ENCODE measurements around the gene CNTN4.

Gene CNTN4

DNA sequence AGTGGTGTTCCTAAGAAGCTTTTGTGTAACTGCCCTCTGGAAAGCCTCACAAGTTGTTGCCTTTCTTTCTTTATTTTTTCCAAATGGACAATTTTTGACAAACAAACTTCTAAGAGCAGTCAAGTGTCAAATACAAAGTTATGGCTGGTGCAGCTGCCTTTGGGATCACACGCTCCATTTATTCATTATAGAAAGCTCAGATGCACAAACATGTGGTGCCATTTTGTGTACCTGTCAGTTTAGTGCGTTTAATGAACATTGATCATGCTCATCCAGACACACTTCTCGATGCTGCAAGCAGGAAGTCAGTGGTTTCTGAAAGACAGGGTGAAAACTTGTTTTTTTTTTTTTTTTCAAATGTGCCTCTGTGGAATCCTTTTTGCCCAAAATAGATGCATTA, 324.5 kb downstream of the CNTN4 start:
- DNase-seq = no peak

DNA sequence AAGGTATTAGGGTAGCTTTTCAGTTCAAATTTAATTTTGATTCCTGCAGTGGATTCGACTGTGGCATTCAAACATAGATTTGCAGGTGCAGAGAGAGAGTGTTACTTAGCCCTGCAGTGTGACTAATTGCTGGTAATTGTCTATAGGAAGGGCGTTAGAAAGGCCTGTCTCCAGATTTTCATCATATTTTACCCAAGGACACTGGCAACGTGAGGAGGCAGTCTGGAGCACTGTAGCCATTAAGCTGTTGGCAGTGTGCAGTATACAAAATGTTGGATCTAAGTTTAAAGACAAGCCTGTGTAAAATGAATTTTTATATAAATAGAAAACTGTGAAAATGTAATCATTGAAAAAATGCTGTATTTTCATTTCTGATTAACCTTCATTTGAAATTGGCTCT, 342.9 kb downstream of the CNTN4 start:
- no peak for DNase-seq

DNA sequence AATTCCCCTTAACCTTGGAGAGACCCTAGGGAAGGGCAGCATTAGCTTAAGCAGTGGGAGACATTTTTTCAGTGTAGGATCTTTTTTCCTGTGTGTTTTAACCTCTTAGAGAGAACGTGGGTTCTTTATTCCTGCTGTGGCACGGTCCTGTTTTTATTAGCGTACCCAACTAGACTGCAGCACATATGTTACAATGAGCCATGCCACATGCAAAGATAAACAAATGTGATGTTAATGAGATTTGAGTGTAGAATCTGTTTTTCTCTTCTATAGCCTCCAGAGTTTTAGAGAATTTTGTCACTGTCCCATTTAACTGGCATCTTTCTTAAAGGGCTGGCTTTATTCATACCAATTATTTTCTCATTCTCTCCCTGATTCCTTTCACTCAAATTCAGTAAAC, 347.5 kb downstream of the CNTN4 start:
- DNase-seq = no peak

DNA sequence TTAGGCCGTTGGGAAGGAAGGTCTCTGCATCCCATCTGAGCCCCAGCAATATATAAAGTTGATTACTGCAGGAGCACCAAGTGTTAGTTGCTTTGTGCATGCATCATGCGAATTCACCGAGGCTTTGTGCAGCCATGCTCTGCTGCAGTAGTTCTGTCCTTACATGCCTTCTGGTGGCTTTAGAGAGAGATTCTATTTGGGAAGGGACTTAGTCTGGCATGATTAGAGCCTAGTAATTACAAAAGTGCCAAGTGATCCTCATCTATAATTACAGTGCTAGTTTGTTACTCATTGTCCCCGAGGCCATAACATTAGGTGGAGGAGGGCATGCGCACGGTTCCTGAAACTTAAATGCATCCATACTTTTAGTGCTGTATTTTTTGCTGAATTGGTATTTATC, 353.6 kb downstream of the CNTN4 start:
- DNase-seq = no peak

DNA sequence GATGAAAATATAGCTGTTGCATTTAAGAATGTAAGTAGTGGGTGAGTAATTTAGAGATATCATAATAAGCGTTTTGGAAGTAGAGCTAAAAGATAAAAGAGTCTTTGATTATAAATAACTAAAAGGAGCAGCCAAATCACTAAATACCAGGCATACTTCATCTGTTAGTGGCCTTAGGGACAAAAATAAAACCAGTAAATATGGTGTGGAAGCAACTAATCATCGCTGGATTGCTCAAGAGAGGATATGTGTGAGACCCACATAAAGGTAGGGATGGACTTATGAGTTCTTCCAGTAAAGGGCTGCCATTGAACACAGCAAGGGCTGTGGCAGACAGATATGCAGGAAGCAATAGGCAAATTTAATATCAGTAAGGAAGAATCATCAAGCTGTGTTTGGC, 356.2 kb downstream of the CNTN4 start:
- no peak for DNase-seq

DNA sequence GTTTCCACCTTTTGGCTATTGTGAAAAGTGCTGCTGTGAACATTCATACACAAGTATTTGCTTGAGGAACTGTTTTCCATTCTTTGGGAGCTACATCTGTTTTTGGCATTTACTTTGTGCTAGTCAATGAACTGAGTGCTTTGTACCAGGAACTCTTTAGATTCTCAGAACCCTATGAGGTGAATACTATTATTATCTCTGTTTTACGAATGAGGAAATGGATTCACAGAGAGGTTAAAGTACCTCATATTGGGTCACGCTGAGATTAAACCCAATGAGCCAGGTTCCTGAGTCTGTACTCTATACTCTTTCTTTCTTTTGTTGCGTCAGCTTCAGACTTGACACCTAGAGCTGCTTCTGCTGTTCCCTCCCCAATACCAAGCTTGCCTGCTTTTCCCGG, 358.1 kb downstream of the CNTN4 start:
- DNase-seq = no peak

DNA sequence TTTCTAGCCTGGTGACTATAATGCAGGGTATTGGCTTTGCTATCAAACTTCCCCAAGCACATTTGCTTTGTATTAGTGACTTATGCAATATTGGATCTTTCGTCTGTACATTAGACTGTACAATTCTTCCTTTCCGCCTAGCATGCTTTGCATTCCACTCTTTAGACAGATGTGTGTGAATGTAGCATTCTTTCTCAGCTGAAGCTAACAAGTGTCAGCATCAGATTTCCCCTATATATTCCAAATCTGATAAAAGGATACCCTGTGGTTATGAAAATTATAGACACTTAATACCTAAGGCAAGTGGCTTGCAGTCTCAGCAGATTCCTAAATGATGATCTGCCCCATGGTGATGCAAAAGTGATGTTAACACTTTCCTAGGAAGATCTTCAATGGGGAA, 360.1 kb downstream of the CNTN4 start:
- DNase-seq = no peak

DNA sequence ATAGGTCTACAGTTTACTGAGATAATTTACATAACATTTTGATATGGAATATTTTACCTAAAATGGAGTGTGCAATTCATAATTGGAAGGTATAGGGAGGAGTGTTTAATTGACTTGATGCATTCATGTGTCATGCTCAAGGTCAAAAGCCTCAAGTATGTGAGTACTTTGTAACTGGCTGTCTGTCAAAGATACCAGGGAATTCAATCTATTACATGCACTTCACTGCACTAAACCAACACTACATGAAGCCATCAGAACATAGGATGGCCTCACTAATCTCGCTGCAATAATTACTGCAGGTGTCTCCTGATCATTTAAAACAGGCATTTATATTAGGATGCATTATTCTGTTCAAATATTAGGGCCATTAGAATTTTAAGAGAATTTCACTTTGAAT, 367.2 kb downstream of the CNTN4 start:
- DNase-seq = no peak

DNA sequence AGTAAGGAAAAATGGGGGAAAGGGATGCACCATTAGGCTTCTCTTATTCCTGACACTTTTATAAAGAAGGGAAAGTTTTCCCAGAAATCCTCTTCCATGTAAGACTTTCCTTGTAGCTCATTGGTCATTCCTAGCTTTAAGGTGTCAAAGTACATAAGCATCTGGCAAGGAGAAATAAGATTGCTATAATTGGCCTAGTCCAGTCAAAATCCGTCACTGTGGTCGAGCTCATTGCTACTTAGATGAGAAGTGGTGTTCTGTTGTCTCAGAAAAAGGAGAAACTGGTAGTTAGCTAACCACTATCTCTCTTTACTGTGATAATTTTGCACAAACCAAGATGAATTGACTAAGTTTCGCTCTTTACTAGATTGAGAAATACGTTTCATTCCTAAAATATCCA, 370.1 kb downstream of the CNTN4 start:
- no peak for DNase-seq

DNA sequence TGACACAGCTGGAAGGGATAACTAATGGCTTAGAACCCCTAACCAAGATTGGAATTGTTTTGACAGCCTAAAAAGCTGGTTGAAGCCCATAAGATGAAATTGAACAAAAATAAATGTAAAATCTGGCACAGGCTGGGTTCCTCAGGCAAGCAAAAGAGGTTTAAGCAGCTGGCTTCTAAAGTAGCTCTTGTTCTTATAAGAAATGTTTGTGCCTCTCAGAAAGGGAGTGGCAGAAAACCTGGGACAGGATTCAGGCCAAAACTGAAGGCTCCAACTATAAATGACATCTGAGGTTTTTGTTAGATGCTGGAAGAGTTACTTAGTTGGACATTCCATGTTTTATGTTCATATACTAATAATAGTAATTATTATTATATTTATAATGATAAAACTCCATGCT, 378.3 kb downstream of the CNTN4 start:
- no peak for DNase-seq

DNA sequence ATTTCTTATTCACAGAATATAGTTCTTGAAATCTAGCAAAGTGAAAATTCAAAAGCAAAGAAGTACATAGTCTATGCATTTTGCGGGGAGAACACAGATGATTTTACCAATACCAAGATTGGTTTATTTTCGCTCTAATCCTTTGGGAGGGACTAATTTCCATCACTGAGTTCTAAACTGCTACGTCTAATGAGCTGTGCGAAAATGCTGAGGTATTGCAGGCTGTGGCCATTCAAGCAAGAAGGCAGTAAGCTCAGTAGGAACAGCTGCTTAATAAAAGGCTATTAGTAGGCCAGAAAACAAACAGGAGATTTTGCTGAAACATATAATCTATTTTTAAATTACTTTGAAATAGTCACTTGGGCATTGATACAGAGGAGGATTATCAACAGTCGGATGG, 379.0 kb downstream of the CNTN4 start:
- no peak for DNase-seq

DNA sequence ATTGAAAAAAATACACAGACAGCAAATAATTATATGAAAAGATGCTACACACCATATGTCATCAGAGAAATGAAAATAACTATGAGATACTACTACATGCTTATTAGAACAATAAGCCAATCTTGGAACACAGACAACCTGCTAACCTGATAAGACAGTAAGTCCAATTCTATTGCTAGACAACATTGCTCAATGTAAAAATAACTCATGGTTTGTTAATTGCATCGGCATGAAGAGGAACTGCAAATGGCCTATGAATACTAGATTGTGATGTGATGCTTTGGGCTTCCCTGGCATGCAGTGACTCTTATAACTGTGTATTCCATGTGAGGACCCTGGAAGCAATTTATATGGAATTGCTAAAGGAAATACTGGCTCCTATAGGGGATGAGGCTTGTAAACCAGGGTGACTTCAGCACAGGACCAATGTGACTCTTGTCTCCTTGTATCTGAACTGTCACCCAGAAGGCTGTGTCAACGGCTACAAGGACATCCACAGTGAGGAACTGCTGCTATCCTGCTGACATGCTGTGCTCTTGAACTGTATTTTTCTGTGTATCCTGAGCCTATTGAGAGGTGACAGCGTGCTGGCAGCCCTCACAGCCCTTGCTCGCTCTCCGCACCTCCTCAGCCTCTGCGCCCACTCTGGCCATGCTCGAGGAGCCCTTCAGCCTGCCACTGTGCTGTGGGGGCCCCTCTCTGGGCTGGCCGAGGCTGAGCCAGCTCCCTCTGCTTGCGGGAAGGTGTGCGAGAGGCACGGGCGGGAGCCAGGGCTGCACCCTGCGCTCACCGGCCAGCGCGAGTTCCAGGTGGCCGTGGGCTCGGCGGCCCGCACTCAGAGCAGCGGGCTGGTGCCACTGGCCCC, 385.7 kb downstream of the CNTN4 start:
- DNase-seq = no peak

DNA sequence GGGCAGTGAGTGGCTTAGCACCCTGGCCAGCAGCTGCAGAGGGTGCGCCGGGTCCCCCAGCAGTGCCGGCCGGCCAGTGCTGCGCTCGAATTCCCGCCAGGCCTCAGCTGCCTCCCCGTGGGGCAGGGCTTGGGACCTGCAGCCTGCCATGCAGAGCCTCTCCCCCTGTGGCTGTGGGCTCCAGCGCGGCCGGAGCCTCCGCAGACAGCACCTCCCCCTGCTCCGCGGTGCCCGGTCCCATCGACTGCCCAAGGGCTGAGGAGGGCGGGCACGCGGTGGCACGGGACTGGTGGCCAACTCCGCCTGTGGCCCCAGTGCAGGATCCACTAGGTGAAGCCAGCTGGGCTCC, 386.3 kb downstream of the CNTN4 start:
- DNase-seq = no peak

DNA sequence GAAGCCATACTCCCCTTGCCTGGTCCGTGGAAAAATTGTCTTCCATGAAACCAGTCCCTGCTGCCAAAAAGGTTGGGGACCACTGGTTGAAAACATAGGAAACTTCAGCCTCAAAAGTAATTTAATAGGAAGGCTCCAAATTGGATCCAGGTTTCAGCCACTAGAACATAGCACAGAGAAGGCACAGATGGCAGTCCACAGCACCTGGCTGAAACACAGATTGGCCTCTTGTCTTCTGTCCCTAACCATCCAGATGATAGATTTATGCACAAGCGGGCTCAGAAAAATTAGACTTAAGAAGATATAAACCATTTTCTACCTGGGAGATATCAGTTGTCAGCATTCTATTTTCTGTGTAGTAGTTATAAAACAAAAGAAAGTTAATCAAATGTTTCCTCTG, 397.1 kb downstream of the CNTN4 start:
- no peak for DNase-seq

DNA sequence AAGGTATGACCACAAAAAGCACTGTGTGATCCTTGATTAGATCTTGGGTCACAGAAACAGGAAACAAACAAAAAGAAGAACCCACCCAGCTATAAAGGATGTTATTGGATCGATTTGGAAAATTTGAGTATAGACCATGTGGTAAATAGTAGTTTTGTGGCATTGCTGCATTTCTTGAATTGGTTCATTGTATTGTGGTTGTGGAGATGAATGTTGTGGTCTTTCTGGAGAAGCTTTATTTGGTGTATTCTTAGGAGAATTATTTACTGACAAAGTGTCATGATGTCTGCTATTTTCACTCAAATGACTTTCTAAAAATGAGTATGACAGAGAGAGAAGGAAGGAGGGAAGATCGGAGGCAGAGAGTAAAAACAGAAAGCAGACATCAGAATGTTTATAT, 406.2 kb downstream of the CNTN4 start:
- no peak for DNase-seq

DNA sequence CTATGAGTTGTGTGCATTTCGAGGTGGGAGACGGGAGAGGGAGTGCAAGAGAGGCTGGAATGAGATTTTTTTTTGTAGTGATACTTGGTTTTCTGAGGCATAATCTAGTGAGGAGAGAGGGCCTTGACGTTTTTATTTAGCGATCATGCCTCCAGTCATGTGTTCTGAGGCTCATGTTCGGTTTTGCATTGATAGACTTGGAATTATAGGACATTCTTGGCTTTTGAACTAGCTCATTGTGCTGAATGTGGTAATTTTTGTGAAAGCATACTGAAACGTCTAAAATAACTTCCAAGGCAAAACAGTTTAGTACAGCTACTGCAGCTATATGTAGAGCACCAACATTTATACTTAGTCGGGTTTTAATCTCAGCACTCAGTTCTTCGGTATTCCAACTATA, 408.1 kb downstream of the CNTN4 start:
- no peak for DNase-seq

DNA sequence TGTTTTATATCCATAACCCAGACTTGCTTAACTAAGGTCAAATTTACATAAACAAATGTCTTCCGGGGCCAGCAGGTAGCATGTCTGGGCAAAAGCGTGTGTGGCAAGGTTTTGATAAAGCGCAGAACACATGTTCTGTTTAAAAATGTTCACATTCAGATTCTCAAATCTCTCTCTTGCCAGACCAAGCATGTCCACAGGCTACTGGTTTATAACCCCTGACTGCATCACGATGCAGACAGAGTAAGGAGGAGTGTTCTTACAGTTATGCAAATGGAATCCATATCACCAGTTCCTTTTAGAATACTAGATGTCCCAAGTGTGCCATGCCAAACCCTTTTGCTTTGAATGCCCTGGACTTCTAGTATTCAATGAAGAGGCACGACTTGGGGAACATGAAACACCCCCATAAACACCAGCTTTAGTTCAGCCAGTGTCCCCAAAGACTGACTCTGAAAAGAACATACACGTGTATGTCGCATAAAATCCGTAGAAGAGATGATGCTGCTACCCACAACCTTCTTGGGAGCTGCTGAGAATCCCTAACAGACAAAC, 412.0 kb downstream of the CNTN4 start:
- DNase-seq = no peak

DNA sequence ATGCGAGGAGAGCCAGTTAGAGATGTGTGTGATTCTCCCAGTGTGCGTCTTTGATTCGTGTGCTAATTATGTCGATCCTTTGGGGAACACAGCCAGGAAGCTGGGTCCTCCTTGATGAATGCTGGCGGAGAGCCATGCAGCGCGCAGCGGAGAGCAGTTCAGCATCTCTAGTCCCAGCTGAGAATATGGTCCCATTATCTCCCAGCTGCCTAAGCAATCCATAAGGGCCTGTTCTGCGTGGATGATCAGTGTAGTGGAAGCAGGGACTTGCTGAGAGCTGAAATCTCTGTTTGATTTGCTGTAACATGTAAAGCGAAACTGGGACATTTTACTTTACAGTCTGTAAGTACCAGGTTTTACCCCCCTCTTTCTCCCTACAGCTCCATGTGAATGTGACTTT, 412.7 kb downstream of the CNTN4 start:
- DNase-seq = no peak

DNA sequence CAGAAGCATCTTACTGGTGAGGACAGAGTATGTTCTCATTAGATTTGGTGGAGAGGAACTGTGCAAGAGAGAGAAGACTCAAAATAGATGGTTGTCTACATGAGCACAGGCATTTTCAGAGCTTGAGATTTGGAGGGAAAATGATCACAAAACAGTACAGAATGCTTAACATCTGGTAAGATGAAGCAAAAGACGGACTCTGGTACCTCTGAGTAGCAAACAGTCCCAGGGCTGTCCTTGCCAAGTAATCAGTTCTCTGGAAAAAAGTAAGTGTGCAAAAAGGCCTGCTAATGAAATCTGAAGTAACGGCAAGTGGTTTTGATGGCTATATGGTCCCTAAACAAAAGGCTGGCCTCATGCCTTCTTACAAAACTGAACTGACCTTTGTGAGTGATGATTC, 414.2 kb downstream of the CNTN4 start:
- DNase-seq = no peak

DNA sequence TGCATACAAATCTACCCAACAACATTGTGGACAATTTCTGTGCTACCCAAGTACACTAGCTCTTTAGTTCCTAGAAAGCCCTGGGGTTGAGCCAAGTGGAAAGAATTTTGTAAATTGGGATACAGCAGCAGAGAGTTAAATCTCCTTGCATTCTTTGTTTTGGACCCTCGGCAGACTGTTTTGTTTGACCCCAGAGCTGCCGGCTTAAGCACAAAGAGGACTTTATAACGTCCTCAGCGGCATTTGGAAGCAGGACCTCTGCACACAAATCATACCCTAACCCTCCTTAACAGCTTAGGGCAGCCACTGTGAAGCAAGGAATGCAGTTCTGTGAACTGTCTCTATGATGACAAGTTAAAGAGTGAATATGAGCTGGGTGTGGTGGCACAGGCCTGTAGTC, 415.3 kb downstream of the CNTN4 start:
- DNase-seq = peak; percentile 87

DNA sequence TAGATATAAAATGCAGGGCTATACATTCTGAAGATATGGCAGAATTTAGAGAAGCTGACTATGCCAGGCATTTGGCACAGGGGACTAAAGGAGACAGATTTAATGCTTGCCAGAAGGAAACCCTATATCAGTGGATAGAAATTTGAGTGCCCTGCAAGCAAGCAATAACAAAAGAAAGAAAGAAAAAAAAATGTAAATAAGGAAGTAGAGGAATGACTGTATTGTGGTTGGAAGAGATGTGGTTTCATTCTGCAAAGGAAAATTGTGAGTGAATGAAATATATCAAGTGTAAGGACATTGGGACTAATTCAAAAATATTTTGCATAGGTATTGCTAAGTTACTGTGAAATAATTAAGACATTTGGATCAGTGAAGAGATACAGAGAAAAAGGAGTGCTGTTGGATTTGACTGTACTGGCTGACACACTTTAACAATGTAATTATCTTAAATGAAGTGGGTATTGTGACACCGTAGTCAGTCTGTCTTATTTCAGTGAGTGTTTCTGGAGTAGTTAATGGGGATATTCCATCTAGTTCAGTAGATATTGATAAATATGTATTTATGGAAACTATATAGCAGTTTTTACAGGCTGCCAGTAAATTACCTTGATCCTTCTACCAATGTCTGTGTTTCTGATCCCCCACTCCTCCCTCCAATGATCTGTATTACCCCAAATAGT, 418.2 kb downstream of the CNTN4 start:
- no peak for DNase-seq

DNA sequence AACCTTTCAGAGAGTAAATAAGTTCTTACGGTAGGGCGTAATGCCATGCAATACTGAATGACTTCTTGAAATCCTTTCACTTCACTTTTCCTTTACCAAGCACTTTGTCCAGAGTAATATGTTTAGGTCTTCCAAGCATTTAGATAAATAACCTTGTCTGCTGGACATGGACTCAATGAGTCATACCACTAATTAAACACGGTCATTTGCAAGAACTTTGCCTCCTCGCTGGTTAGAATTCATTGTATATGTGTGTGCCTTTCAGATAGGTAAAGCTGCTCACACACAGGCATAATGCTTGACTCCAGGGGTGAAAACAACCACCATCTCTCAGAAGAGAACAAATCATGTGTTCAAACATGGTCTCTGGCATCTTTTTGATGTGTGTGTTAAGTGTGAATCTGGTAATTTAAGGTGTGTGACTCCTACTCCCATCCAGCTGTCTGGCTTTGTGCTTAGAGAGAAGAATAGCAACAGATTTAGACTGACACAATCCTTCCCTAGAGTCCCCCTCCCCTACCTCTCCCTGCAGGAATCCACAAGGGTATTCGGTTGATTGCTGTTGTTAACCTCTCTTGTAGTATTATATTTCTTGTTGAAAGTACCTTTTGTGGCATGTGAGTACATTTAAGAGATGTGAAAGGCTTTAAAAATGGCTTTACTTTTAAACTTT, 419.0 kb downstream of the CNTN4 start:
- no peak for DNase-seq

DNA sequence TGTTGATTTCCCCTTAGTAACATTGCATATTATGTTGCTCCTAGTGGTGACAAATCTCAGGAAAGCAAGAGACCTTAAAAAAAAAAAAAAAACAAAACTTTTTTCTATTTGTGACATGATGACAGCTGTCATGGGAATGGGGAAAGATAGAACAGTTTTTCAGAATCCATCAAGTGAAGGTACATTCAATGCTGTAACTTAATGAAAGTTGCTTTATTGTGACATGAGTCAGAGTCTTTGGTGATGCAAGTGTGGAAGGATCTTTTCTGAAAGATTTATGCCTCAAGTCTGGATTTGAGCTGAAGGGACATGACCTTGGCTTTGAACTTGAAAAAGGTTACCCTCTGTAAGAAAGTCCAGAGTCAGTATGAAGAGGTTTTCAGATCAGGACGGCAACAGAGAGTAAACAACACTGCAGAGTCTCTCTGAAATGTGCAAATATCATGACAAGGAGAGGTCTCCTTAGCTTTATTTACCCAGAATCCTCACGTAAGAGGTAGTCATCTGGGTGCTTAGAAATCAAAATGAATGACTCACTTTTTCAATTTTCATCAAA, 424.7 kb downstream of the CNTN4 start:
- no peak for DNase-seq

DNA sequence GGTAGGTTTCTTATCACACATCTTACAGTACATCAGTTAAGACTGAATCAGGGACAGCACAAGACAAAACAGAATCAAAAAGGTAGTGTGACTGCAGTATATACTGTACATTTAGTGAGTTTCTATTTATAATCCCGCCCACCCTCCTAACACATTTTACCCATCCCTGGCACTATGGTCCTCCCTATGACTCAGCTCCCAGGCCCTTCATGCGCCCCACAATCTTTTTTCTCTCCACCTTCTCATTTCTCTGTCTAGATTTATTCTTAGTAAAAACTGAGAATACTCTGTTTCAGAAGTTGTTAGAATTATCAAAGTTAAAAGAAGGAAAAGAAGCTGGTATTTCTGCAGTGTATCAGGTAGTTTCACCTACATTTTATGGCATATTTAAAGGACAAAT, 427.3 kb downstream of the CNTN4 start:
- no peak for DNase-seq

Data from islet precursor cell (in vitro differentiated cells).